ENCODE results near the gene AASDHPPT. TPM values are rescaled to one million over a fixed set of nuclear protein-coding genes. Genes with fewer than 3 reads are reported as not detected.

AASDHPPT gene
- total and polyA plus RNA-seq, 9 of the 15 experiments (the other 6 are each of a cell fraction or from before 2014, with no cell fraction given): 48.7 to 115 (median 69.0) TPM

- Histone ChIP-seq H2AFZ (ENCODE audit: low read depth, low read length) (no peak overlapping the region), H4K20me1 (replicated peaks; ENCODE audit: control insufficient read depth, insufficient read depth, low read length) (no peaks in the 10 kb centered on the region), H3K4me1 (replicated peaks in 1 of 2; ENCODE audit: control insufficient read depth in 2 of 2, insufficient read depth in 2 of 2, low read length in 2 of 2) (no peaks in the 10 kb centered on the region), H3K9me3 (replicated peaks; ENCODE audit: control insufficient read depth, insufficient read depth, low read depth, low read length) (no peaks in the 10 kb centered on the region), H3K27ac (ENCODE audit: extremely low read depth, low read depth, low read length) (no peak overlapping the region), H3K27me3 (ENCODE audit: control insufficient read depth in 2 of 2, insufficient read depth in 2 of 2, low read length in 2 of 2) (no peaks in the 10 kb centered on the region), H3K9ac (ENCODE audit: insufficient read depth in 1 of 2, low read depth in 2 of 2, low read length in 2 of 2) (no peak overlapping the region), H3K36me3 (ENCODE audit: control insufficient read depth, insufficient read depth, low read length) (no peaks in the 10 kb centered on the region), H3K9me1 (ENCODE audit: control insufficient read depth, insufficient read depth, low read length) (no peaks in the 10 kb centered on the region), H3K4me3 (no peak overlapping the region), H3K79me2 (ENCODE audit: control insufficient read depth, insufficient read depth, low read length) (no peaks in the 10 kb centered on the region), H3K4me2 (ENCODE audit: insufficient read depth, low read length) (no peak overlapping the region)
- no peak for FAIRE-seq
- in situ Hi-C loops (cut with MboI): no loop called here
- ATAC-seq: no peak
- intact Hi-C loops (cut with micrococcal nuclease): no loop called here
- ChIA-PET POLR2A (no interaction called here), CTCF (ENCODE audit: low intra/inter-chr PET ratio) (no interaction called here)
- BruUV-seq (replicated peaks): no TSS peak
- no peak for DNase-seq (ENCODE audit: extremely low read depth in 1 of 4, low spot score in 3 of 4)
- TF ChIP-seq FOSL1 (tag; conservative IDR thresholded peaks at IDR 0.05) (no peak), WHSC1 (IDR thresholded peaks at IDR 0.05; ENCODE audit: low read length) (no peak), USF1 (CRISPR knock-in tag; IDR thresholded peaks at IDR 0.05) (no peak), ZNF57 (CRISPR knock-in tag; IDR thresholded peaks at IDR 0.05) (no peak)
- TF ChIP-seq, protein P1, sequence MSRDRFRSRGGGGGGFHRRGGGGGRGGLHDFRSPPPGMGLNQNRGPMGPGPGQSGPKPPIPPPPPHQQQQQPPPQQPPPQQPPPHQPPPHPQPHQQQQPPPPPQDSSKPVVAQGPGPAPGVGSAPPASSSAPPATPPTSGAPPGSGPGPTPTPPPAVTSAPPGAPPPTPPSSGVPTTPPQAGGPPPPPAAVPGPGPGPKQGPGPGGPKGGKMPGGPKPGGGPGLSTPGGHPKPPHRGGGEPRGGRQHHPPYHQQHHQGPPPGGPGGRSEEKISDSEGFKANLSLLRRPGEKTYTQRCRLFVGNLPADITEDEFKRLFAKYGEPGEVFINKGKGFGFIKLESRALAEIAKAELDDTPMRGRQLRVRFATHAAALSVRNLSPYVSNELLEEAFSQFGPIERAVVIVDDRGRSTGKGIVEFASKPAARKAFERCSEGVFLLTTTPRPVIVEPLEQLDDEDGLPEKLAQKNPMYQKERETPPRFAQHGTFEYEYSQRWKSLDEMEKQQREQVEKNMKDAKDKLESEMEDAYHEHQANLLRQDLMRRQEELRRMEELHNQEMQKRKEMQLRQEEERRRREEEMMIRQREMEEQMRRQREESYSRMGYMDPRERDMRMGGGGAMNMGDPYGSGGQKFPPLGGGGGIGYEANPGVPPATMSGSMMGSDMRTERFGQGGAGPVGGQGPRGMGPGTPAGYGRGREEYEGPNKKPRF (IDR thresholded peaks at IDR 0.05; ENCODE audit: low read depth, low read length): no peak
Measured at GRCh38 chr11:106137061-106137460, 59.6 kb downstream of the AASDHPPT start.

All from K562 (cell line).